K562 (cell line): ENCODE results near the gene SLC39A5. TPM values are rescaled to one million over a fixed set of nuclear protein-coding genes. Genes with fewer than 3 reads are reported as not detected.

Experiments used
- ATAC-seq: fragments of 200-7000 bp; cut with Tn5 transposase; 3 replicates; pipeline ENCODE4 v1.9.1; 2020; ENCODE audit warnings: moderate library complexity
- BruUV-seq: library from RNA; stranded (reverse); fragments of 400-500 nt; replicated peaks from 2 replicates; lab custom pipeline; 2021; lab: Mats Ljungman, UMichigan
- CTCF ChIA-PET: fragments of 300-600 bp; formaldehyde crosslinking; extraction: SDS; loops from one replicate; lab custom pipeline; 2021; ENCODE audit warnings: low intra/inter-chr PET ratio; lab: Yijun Ruan, JAX
- POLR2A ChIA-PET: fragments of 300-600, 350-650 bp; sonication (Branson Sonifier 250); formaldehyde crosslinking; extraction: SDS; loops from one replicate; lab custom pipeline; 2021; ENCODE audit warnings: antibody characterized with exemption, inconsistent platforms; lab: Yijun Ruan, JAX
- DNase-seq, 4 experiments: peaks; one replicate each; pipeline versions ENCODE4 v3.0.0 to v3.0.0-alpha.2; 2011 to 2018; ENCODE audit warnings: low spot score in 3 of 4, mixed read lengths in 3 of 4; ENCODE audit errors: extremely low read depth in 1 of 4
- FAIRE-seq: peaks from 2 replicates; lab custom pipeline; 2011; peaks lifted over from hg19 to GRCh38; lab: Jason Lieb, UNC
- H2AFZ ChIP-seq: 2 replicates; pipeline ENCODE4 v1.6.0; 2011; ENCODE audit warnings: low read depth, low read length, control low read depth, inconsistent platforms
- H3K27ac ChIP-seq: fragments of 200-600 bp; 3 replicates; pipeline ENCODE4 v1.8.0; 2011; ENCODE audit warnings: low read depth, mild to moderate bottlenecking, control low read depth, inconsistent platforms, low read length, moderate library complexity, mixed read lengths; ENCODE audit errors: extremely low read depth
- H3K27me3 ChIP-seq, 2 experiments: fragments of 300-600 bp in 1 of 2; 2 replicates in 1 of 2; 3 replicates in 1 of 2; pipeline versions ENCODE4 v1.6.0 to v1.8.0; 2011; ENCODE audit warnings: inconsistent platforms in 2 of 2, low read length in 2 of 2, mild to moderate bottlenecking in 1 of 2, mixed read lengths in 1 of 2, moderate library complexity in 1 of 2; ENCODE audit not compliant: control insufficient read depth in 2 of 2, insufficient read depth in 2 of 2
- H3K36me3 ChIP-seq: fragments of 300-600 bp; 3 replicates; pipeline ENCODE4 v1.8.0; 2011; ENCODE audit warnings: mild to moderate bottlenecking, low read length, inconsistent platforms; ENCODE audit not compliant: control insufficient read depth, insufficient read depth
- H3K4me1 ChIP-seq, 2 experiments: fragments of 200-600 bp in 1 of 2; replicated peaks in 1 of 2; 2 replicates in 1 of 2; 3 replicates in 1 of 2; pipeline versions ENCODE4 v1.5.1 to v1.8.0; 2011; ENCODE audit warnings: inconsistent platforms in 2 of 2, low read length in 2 of 2, mild to moderate bottlenecking in 1 of 2, mixed read lengths in 1 of 2, moderate library complexity in 1 of 2; ENCODE audit not compliant: control insufficient read depth in 2 of 2, insufficient read depth in 2 of 2
- H3K4me2 ChIP-seq: 2 replicates; pipeline ENCODE4 v1.6.1; 2011; ENCODE audit warnings: low read length, control low read depth, inconsistent platforms, mixed read lengths; ENCODE audit not compliant: insufficient read depth
- H3K4me3 ChIP-seq: fragments of 200-600 bp; sonication (generic), shearing (Covaris generic); 2 replicates; pipeline ENCODE4 v1.5.1; 2016; ENCODE audit warnings: control low read depth, inconsistent platforms
- H3K79me2 ChIP-seq: fragments of 200-600 bp; 3 replicates; pipeline ENCODE4 v1.8.0; 2011; ENCODE audit warnings: low read length, inconsistent platforms; ENCODE audit not compliant: control insufficient read depth, insufficient read depth
- H3K9ac ChIP-seq, 2 experiments: 2 replicates each; pipeline versions ENCODE4 v1.6.0 to v1.6.1; 2011; ENCODE audit warnings: low read depth in 2 of 2, low read length in 2 of 2, control low read depth in 1 of 2, inconsistent platforms in 1 of 2, mild to moderate bottlenecking in 1 of 2, mixed read lengths in 1 of 2; ENCODE audit not compliant: insufficient read depth in 1 of 2
- H3K9me1 ChIP-seq: one replicate; pipeline ENCODE4 v1.6.0; 2011; ENCODE audit warnings: inconsistent platforms, mild to moderate bottlenecking, low read length, moderate library complexity; ENCODE audit not compliant: control insufficient read depth, insufficient read depth
- H3K9me3 ChIP-seq: replicated peaks from 2 replicates; pipeline ENCODE4 v1.5.1; 2011; ENCODE audit warnings: low read depth, low read length, inconsistent platforms; ENCODE audit not compliant: control insufficient read depth, insufficient read depth
- H4K20me1 ChIP-seq: replicated peaks from 2 replicates; pipeline ENCODE4 v1.6.1; 2011; ENCODE audit warnings: low read length, inconsistent platforms, mixed read lengths; ENCODE audit not compliant: control insufficient read depth, insufficient read depth
- DPF2 ChIP-seq: fragments of 450-650 bp; IDR thresholded peaks from 2 replicates; pipeline ENCODE4 v1.6.1; 2016
- KAT7 ChIP-seq: sonication (generic); formaldehyde crosslinking; IDR thresholded peaks from 2 replicates; pipeline ENCODE4 v1.8.0; 2022; ENCODE audit warnings: missing genetic modification reagents, mild to moderate bottlenecking, borderline replicate concordance
- NR2C2 ChIP-seq, 2 experiments: fragments of 200-800 bp in 1 of 2; sonication (Bioruptor generic) in 1 of 2; sonication (generic) in 1 of 2; formaldehyde crosslinking in 1 of 2; IDR thresholded peaks; 2 replicates each; pipeline versions ENCODE4 v1.6.1 to v1.8.0; 2016 to 2022; ENCODE audit warnings: mild to moderate bottlenecking in 1 of 2, missing compliant biosample characterization in 1 of 2, missing genetic modification characterization in 1 of 2, missing genetic modification reagents in 1 of 2
- POLR2AphosphoS5 ChIP-seq: IDR thresholded peaks from 2 replicates; pipeline ENCODE4 v1.6.1; 2011; ENCODE audit warnings: mild to moderate bottlenecking, low read depth, low read length, moderate library complexity; ENCODE audit not compliant: control insufficient read depth, insufficient read depth
- POLR2G ChIP-seq: fragments of 200-400 bp; formaldehyde crosslinking; IDR thresholded peaks from 2 replicates; pipeline ENCODE4 v1.6.1; 2017; ENCODE audit warnings: low read depth, mild to moderate bottlenecking, antibody characterized with exemption, low read length, moderate library complexity
- SMC3 ChIP-seq: conservative IDR thresholded peaks from 2 replicates; pipeline ENCODE4 v1.6.1; 2011; ENCODE audit warnings: low read depth, low read length, improper control_type of control experiment; ENCODE audit not compliant: insufficient read depth
- TBL1XR1 ChIP-seq, 2 experiments: IDR thresholded peaks; 2 replicates each; pipeline ENCODE4 v1.6.1; 2012; ENCODE audit warnings: improper control_type of control experiment in 2 of 2, low read length in 2 of 2, mild to moderate bottlenecking in 1 of 2
- ZBTB11 ChIP-seq, 3 experiments: fragments of 200-800 bp in 1 of 3; fragments of 250-450 bp in 1 of 3; fragments of 450-650 bp in 1 of 3; sonication (Bioruptor Pico) in 1 of 3; sonication (Bioruptor generic) in 1 of 3; formaldehyde crosslinking in 1 of 3; IDR thresholded peaks; 2 replicates each; pipeline versions ENCODE4 v1.6.1 to v1.8.0; 2016 to 2022; ENCODE audit warnings: mild to moderate bottlenecking in 2 of 3, missing genetic modification characterization in 2 of 3, missing compliant biosample characterization in 1 of 3, moderate library complexity in 1 of 3
- ZFP30 ChIP-seq: fragments of 250-450 bp; sonication (Bioruptor Pico); IDR thresholded peaks from 2 replicates; pipeline ENCODE4 v1.8.0; 2022; ENCODE audit warnings: moderate library complexity, mild to moderate bottlenecking, inconsistent platforms, borderline replicate concordance
- ZNF592 ChIP-seq: fragments of 450-650 bp; IDR thresholded peaks from 2 replicates; pipeline ENCODE4 v1.6.1; 2017; ENCODE audit warnings: antibody characterized with exemption, mild to moderate bottlenecking
- WGBS: fragments of 100-300 bp; shearing (Covaris generic); methylation state at CpG from one replicate; pipeline ENCODE4 v1.1.6; 2016; ENCODE audit warnings: low coverage, mixed read lengths; ENCODE audit not compliant: insufficient coverage; ENCODE audit errors: missing lambda C conversion rate; 5-methylcytosine and 5-hydroxymethylcytosine counted together
- in situ Hi-C: fragments of 300-500 bp; cut with MboI; formaldehyde crosslinking; loops from 4 replicates; pipeline ENCODE4 v1.15.0; 2018; ENCODE audit warnings: inconsistent platforms, mixed read lengths
- intact Hi-C: fragments of 100-400 bp; cut with micrococcal nuclease; formaldehyde crosslinking; loops from 2 replicates; pipeline ENCODE4 v1.14.2; 2022
- polyA plus RNA-seq, 8 experiments: library from polyadenylated mRNA; depleted of rRNA in 4 of 8; stranded (reverse) in 5 of 8; unstranded in 3 of 8; fragments of >200 nt; fragmentation: Nextera tagmentation in 2 of 8; fragmentation: Illumina TruSeq in 1 of 8; extraction: Ambion mirVana in 2 of 8; extraction: Trizol in 1 of 8; gene quantifications; 2 replicates each; pipeline versions ENCODE4 v1.2.1 to v1.2.3, GENCODE V29; 2011 to 2014; ENCODE audit warnings: inconsistent platforms in 1 of 8, missing spikeins in 1 of 8
- total RNA-seq, 7 experiments: library from RNA; depleted of rRNA in 6 of 7; stranded (reverse); fragments of >200 nt in 6 of 7; fragmentation: Illumina TruSeq in 2 of 7; extraction: Trizol in 2 of 7; gene quantifications; 2 replicates each; pipeline versions ENCODE4 v1.2.1 to v1.2.3, GENCODE V29; 2011 to 2021; ENCODE audit warnings: low replicate concordance in 1 of 7

The SLC39A5 gene
- total and polyA plus RNA-seq, 9 of the 15 experiments (the other 6 are each of a cell fraction or from before 2014, with no cell fraction given) = 0.08 to 0.10 TPM; not detected in 7

DNA sequence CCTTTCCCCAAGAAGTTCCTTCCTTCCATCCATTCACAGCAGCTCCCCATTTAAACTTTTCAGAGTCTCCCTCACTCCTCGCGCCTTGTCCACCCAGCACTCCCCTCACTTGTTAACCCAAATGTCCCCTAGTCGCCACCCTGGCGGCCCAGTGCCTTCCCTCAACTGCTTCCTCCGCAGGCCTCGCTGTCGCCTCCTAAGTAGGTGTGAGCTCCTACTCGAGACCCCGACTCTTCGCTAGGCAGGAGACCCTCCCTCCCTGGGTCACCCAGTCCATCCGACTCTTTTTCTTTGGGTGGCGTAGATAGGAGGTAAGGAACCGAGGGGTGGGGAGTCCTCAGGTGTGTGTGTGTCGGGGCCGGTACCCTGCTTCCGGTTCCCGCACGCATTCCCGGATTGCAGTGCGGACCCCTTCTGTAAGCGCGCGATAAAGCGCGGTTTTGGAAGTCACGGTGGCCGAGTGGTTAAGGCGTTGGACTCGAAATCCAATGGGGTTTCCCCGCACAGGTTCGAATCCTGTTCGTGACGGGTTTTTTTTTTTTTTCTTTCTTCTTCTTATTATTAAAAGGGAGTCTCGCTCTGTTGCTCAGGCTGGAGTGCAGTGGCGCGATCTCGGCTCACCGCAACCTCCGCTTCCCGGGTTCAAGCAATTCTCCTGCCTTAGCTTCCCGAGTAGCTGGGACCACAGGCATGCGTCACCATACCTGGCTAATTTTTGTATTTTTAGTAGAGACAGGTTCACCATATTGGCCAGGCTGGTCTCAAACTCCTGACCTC is 39.7 kb upstream of the SLC39A5 start:
- Histone ChIP-seq H3K9ac (peak overlapping the region; percentile 84 to 90), H3K36me3 (peaks cover 22% of the 10 kb centered on the region), H3K4me3 (peak overlapping the region; percentile 85), H3K27me3 (no peaks in the 10 kb centered on the region), H3K27ac (peak overlapping the region; percentile 88), H4K20me1 (no peaks in the 10 kb centered on the region), H3K4me2 (peak overlapping the region; percentile 95), H3K4me1 (peaks cover 4 to 16% of the 10 kb centered on the region in 2 experiments; a peak in 3 of 5 replicates), H3K79me2 (peaks cover 39% of the 10 kb centered on the region), H3K9me1 (no peaks in the 10 kb centered on the region), H3K9me3 (no peaks in the 10 kb centered on the region), H2AFZ (peak overlapping the region; percentile 98)
- intact Hi-C loops (loop anchor here (1.0 to 5.0 kb wide), 4 partner anchors 64 to 143 kb away; partner anchors contain the start of gene CNPY2), in situ Hi-C loops (loop anchor here (5.0 kb wide), 3 partner anchors 63 to 277 kb away; partner anchors contain the start of genes ANKRD52, ESYT1 and SPRYD4)
- FAIRE-seq (peak; percentile 44), ATAC-seq (peak; percentile 68), DNase-seq (peak; percentile 73 to 96 (median 77))
- no TSS peak for BruUV-seq
- POLR2A ChIA-PET = interaction anchor here (0.6 to 5.9 kb wide), 24 partner anchors 9 to 242 kb away, joined by 3 to 54 read pairs (median 4); partner anchors contain the start of genes COQ10A, ESYT1, MYL6 and RNF41
- CTCF ChIA-PET = interaction anchor here (0.6 to 2.9 kb wide), 10 partner anchors 15 to 1053 kb away, joined by 3 to 36 read pairs (median 7); partner anchors contain the start of genes ANKRD52, GDF11, NABP2 and RNF41
- WGBS = 1% methylated on average over 38 of the region's 42 CpGs
- TF ChIP-seq DPF2 (0 out of 2 replicates have a peak, but pooled peaks have one; percentile 35), ZFP30 (CRISPR knock-in tag) (no peak), NR2C2 (CRISPR knock-in tag; IDR thresholded peaks at IDR 0.05) (no peak), NR2C2 (tag; IDR thresholded peaks at IDR 0.05) (0 out of 2 replicates have a peak, but pooled peaks have one; percentile 12), ZNF592 (peak; percentile 11; the same call in 1 of the 2 replicates), POLR2AphosphoS5 (peak; percentile 18; the same call in 1 of the 2 replicates), TBL1XR1 (IDR thresholded peaks at IDR 0.05; ENCODE audit: low read length in 2 of 2) (peak in 1 of 2 experiments; percentile 95; a peak in 2 of 4 replicates), POLR2G (peak; percentile 70; the same call in 1 of the 2 replicates), ZBTB11 (CRISPR knock-in tag; IDR thresholded peaks at IDR 0.05) (peak in 2 of 3 experiments; percentile 20 to 89; a peak in 2 of 6 replicates), KAT7 (CRISPR knock-in tag) (peak; percentile 95; the same call in 1 of the 2 replicates), SMC3 (0 out of 2 replicates have a peak, but pooled peaks have one; percentile 12)
